HG03045 (cell line): ENCODE data around the gene RNU6-7.

Source experiments
- ATAC-seq: cut with Tn5 transposase; IDR thresholded peaks from one replicate; pipeline ENCODE4 v1.9.1; 2021; ENCODE audit warnings: mild to moderate bottlenecking, moderate library complexity; ENCODE audit not compliant: unreplicated experiment

RNU6-7 gene

GRCh38 chr14:32201816-32202490, at the start of gene RNU6-7:
RNU6-7 (plus strand) TSS chr14:32202045.
- ATAC-seq: peak; percentile 1

DNA sequence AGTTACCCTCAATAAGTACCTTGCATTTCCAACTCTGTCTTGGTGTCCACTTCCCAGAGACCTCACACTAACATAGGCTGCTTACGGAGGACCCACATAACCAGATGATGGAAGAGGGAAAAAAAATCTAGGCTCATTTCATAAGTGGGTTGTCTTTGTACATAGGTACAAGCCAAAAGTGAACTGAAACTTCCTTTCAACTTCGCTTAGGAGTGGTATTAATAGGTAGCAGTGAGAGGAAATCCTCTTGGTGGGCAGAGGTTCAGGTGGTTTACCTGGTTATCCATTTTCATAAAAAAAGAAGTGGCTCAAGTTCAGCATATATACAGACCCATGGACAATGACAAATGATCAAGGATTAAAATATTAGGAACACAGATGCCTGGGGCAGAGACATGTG, 35.8 kb upstream of the RNU6-7 start:
- ATAC-seq: no peak

DNA sequence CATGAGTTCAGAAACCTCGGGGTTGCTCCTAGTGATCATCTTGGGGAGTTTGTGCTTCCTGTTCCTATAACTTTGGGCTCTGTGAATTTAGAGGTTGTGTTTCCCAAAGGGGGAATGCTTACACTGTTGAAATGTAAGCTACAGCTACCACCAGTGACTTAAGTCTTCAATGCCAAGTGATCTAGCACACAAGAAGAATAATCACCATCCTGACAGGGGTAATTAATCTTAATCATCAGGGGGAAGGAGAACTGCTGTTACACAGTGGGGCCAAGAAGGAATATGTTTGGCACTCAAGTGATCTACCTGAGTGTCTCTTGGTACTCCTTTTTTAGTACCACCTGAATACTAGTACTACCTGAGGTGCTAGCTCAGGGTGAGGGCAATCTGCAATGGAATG, 34.9 kb upstream of the RNU6-7 start:
- ATAC-seq: no peak

DNA sequence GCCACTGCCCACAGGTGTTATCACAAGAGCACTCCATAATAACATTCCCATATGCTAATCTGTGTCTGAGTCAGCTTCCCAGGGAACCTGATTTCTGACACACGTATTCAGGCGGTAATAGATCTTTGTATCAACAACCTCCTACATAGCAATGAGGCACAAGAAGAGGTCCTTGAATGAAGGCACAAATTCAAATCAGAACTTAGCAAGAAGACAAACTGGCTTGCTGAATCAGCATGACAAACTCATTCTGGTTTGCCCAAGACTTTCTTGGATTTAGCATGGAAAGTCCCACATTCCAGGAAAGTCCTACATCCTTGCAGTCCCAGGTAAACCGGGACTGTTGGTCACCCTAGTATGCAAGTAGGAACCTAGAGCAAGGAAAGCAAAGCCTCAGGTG, 33.9 kb upstream of the RNU6-7 start:
- ATAC-seq: no peak

DNA sequence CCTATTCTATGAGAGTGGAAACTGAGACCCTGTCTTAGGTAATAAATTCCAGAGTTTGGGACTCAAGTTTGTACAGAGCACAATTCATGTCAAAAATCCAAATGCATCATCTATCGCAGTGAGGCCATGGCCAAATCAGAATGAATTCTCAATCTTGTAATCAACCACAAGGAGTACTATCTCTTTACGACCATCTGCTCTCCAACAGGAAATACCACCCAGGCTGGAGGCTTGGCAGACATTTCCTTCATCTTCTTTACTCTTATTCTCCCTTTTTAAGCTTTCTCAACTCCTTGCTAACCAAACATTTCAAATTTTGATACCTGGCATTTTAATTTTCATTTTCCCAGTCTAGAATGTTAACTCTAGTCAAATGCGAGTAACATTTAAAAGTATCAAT, 32.7 kb upstream of the RNU6-7 start:
- no peak for ATAC-seq

DNA sequence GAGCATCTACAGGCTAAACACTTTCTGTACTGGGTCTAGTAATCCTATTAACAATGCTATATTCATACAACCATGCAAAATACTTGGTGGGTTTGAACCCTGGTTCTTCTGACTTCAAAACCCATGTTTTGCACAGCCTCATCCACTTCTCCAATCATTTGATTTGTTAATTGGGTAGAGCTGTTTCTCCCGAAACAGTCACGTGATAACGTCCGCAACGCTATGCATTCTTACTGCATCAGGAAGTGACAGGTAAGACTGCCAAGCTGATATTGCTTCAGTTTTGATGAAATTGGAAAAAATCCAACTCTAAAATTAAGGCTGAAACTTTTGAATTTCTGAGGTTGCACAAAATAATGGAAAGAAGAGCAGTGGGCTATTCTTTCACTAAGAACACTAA, 30.4 kb upstream of the RNU6-7 start:
- no peak for ATAC-seq

DNA sequence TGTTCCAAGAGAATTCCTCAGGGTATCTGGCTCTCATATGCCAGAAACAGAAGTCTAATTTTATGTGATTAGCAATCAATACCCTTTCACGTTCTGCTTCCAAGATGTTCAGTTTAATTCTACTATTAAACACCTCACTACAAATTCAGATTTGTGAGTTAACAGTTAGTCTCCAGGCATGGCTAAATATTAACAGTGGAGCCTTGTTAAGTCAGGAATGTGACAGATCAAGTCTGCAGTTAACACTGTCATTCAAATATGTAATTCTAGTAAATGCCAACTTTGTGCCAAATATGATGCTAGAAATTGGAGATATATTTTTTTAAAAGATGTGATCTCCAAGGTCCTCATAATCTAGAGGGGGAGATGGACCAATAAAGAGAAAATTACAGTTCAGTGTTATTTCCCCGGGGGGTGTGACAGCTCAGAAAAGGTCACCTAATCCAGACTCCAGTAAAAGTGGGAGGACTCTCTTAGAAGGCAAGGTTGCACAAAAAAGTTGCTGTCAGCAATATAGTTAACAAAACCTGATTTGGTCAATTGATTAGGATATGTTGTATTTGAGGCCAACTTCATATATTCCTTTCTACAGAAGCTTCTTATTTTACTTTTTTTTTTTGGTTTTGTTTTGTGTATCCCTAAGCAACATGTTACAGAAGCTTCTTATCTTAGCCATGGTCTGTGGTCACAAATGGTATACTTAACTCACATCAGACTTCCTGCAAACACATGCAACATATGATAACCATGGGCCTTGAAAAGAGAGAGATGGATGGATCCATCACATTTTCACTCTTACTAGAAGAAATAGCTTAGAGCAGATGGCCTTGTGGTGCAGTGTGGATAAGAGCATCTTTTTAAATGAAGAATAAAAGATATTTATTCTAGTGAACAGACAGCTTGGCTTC, 18.4 kb upstream of the RNU6-7 start:
- no peak for ATAC-seq

DNA sequence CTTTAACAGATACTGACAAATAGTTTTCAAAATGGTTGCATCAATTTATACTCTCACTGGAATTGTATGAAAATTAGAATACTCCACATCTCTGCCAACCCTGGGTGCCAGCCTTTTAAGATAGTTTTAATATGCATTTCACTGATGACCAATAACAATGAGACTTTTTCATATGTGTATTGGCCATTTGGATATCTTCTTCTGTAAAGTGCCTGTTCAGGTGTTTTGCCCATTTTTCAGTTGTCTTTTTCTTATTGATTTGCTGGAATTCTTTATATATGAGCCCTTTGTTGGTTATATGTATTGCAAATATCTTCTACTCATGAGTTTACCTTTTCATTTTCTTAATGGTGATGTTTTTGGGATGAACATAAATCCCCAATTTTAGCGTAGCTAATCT, 16.7 kb upstream of the RNU6-7 start:
- ATAC-seq: no peak

GRCh38 chr14:32186248-32186647, 15.6 kb upstream of the RNU6-7 start:
- ATAC-seq: no peak

DNA sequence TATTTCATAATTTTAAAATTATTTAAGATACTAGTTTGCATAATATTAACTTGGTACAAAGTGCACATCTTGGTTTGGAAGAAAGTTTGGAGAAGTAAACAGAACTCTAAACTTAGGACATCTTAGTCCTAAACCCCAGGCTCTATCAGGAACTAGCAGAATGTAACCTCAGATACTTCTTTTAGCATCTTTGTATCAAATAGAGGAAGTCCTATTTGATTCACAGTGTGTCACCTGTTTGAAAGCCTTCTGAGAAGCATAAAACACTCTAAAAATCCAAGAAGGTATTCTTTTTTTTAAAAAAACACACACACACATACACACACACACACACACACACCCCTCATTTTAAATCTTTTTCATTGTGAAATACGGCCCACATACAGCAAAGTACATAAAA, 12.0 kb upstream of the RNU6-7 start:
- no peak for ATAC-seq

- no peak for ATAC-seq
Measured at GRCh38 chr14:32190673-32191072, 11.2 kb upstream of the RNU6-7 start.

GRCh38 chr14:32192712-32193373, 9.0 kb upstream of the RNU6-7 start:
- no peak for ATAC-seq

DNA sequence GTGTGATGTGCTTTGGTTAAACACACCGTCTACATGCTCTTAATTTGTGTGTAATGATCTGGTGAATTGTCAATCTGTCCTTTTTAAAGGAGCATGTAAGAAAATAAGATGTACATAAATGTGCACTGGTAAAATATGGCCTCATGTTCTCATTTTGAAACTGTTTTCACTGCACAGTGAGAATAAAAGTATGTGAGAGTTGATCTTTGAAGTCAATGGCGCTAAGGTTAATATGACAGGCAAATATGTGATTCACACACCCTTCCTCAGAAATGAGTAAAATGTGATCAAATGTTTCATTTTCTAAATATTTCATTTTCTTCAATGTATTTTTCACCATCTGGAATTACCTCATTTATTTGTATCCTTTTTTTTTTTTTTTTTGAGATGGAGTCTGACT, 8.3 kb upstream of the RNU6-7 start:
- no peak for ATAC-seq

- ATAC-seq: no peak
Measured at GRCh38 chr14:32195636-32196035, 6.2 kb upstream of the RNU6-7 start.

GRCh38 chr14:32197919-32198318, 3.9 kb upstream of the RNU6-7 start:
- ATAC-seq: no peak

DNA sequence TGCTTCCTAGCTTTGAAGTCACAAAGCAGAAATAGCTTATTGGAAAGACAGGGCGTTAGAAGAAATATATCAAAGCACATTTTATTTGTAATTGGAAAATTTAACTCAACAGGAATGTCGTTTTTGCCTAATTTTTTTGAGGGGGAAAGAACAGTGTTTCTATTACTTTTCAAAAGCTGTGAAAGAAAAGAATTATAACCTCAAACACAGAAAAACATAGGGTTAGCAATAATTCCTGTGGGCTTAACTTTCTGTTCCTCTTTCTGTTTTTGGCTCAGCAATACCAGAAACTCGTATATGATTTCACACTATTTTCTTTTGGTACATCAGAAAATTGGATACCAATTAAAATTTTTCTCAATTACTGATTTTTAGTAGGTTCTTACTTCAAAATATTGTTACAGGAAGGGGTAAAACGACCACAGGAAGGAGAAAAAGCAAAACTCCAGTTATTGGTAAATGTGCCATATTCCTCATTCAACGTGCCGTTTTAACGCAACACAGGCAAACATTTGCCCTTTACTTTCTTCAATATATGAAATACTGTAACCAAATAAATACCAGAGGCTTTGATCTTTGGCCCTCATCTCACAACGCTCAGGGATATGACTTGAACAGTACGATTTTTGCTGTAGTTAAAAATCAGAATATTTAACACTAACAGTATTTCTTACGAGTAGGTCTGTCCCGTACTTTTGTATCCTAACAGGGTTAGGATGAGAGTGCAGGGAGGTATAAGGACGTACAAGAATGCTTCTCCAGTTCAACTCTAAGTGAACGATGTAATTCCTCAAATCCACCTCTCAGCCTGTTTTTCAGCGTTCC, 1.3 kb upstream of the RNU6-7 start:
- no peak for ATAC-seq

GRCh38 chr14:32201193-32201815, 541 bp upstream of the RNU6-7 start:
- ATAC-seq: peak; percentile 65

GRCh38 chr14:32202491-32202997, 699 bp downstream of the RNU6-7 start:
- no peak for ATAC-seq

DNA sequence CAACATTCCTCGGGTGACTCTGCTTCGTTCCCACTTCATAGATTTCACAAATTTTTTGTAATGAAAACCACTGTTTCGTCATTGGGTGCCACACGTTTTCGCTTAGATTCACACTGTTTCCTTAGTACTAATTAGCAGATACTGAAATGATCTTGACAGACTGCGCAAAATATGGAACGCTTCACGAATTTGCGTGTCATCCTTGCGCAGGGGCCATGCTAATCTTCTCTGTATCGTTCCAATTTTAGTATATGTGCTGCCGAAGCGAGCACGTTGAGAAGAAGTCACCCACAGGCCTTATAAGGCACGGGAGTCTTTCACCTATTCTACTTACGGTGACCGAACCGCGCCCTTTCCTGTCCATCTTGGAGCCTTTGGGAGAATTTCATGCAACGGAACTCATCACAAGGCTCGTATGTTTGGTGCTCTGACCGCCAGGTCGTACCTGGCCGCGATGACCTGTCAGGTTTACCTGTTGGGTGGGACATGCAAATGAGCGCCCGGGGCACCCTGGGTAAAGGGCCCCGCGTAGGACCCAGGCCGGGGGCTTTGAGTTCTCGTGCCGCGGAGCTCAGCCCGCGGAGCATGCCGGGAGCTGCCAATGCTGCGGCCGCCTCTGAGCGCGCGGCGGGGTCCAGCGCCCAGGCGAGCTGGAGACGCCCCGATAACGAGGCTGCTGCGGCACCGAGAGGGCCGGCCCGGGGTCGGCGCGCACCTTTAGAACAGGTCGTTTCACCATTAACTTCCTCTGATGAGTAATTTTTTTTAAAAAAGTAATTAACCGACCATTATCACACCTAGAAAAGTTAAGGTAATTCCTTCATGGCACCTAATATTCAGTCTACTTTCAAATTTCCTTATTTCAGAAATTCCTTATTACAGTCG, 1.4 kb downstream of the RNU6-7 start, which contains the start of gene RNU6-8:
Gene RNU6-8 (minus strand): TSS at position 272 of the 885 bp plus-strand sequence.
- ATAC-seq: peak; percentile 72
